ENCODE measurements around the gene EHD1. TPM values are rescaled to one million over a fixed set of nuclear protein-coding genes. Genes with fewer than 3 reads are reported as not detected.

The EHD1 gene
- total and polyA plus RNA-seq, 9 of the 15 experiments (the other 6 are each of a cell fraction or from before 2014, with no cell fraction given) = 0.46 to 65.0 (median 16.4) TPM

- Histone ChIP-seq H4K20me1 (replicated peaks; ENCODE audit: control insufficient read depth, insufficient read depth, low read length) (peaks cover 8% of the 10 kb centered on the region; the same call in 1 of the 2 replicates), H3K27me3 (ENCODE audit: control insufficient read depth in 2 of 2, insufficient read depth in 2 of 2, low read length in 2 of 2) (no peaks in the 10 kb centered on the region), H3K4me3 (no peak overlapping the region), H3K9ac (ENCODE audit: insufficient read depth in 1 of 2, low read depth in 2 of 2, low read length in 2 of 2) (peak overlapping the region in 1 of 2 experiments; percentile 86; a peak in 2 of 4 replicates), H3K36me3 (ENCODE audit: control insufficient read depth, insufficient read depth, low read length) (peaks cover 32% of the 10 kb centered on the region; the same call in 2 of the 3 replicates), H3K9me1 (ENCODE audit: control insufficient read depth, insufficient read depth, low read length) (peaks cover 3% of the 10 kb centered on the region), H3K9me3 (replicated peaks; ENCODE audit: control insufficient read depth, insufficient read depth, low read depth, low read length) (no peaks in the 10 kb centered on the region), H2AFZ (ENCODE audit: low read depth, low read length) (no peak overlapping the region), H3K4me1 (replicated peaks in 1 of 2; ENCODE audit: control insufficient read depth in 2 of 2, insufficient read depth in 2 of 2, low read length in 2 of 2) (peaks cover 29 to 55% of the 10 kb centered on the region in 2 experiments), H3K79me2 (ENCODE audit: control insufficient read depth, insufficient read depth, low read length) (peaks cover 87% of the 10 kb centered on the region), H3K27ac (ENCODE audit: extremely low read depth, low read depth, low read length) (peak overlapping the region; percentile 39; the same call in 2 of the 3 replicates), H3K4me2 (ENCODE audit: insufficient read depth, low read length) (no peak overlapping the region)
- POLR2A ChIA-PET = interaction anchor here (0.6 to 9.6 kb wide), 8 partner anchors 10 to 634 kb away, joined by 3 to 109 read pairs (median 5); partner anchors contain the start of genes EHD1 and MALAT1
- no TSS peak for BruUV-seq (replicated peaks)
- in situ Hi-C loops (cut with MboI) (no loop called here), intact Hi-C loops (cut with micrococcal nuclease) (no loop called here)
- ATAC-seq (no peak), DNase-seq (ENCODE audit: extremely low read depth in 1 of 4, low spot score in 3 of 4) (no peak), FAIRE-seq (peak; percentile 46)
- CTCF ChIA-PET (ENCODE audit: low intra/inter-chr PET ratio) = interaction anchor here (0.6 kb wide), 1 partner anchor 59 kb away, joined by 4 read pairs; the partner anchor contains the start of gene PPP2R5B
- 80% methylated on average over 15 of the region's 15 CpGs for WGBS (ENCODE audit: insufficient coverage, low coverage, missing lambda C conversion rate)
- no peak for TF ChIP-seq HDGF (IDR thresholded peaks at IDR 0.05)
- TF ChIP-seq GATAD2A (IDR thresholded peaks at IDR 0.05) = no peak
- no peak for TF ChIP-seq SIX5 (IDR thresholded peaks at IDR 0.05; ENCODE audit: borderline replicate concordance in 1 of 2, insufficient read depth in 1 of 2, low read depth in 1 of 2, low read length in 2 of 2)
- TF ChIP-seq SAP30 (IDR thresholded peaks at IDR 0.05; ENCODE audit: borderline replicate concordance, insufficient read depth, low read depth, low read length, poor library complexity, severe bottlenecking) = no peak
- TF ChIP-seq PHF21A (IDR thresholded peaks at IDR 0.05; ENCODE audit: borderline replicate concordance, low read depth) = no peak
- TF ChIP-seq, protein P1, sequence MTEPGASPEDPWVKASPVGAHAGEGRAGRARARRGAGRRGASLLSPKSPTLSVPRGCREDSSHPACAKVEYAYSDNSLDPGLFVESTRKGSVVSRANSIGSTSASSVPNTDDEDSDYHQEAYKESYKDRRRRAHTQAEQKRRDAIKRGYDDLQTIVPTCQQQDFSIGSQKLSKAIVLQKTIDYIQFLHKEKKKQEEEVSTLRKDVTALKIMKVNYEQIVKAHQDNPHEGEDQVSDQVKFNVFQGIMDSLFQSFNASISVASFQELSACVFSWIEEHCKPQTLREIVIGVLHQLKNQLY (CRISPR knock-in tag; conservative IDR thresholded peaks at IDR 0.05) = no peak
- TF ChIP-seq ZNF316 (IDR thresholded peaks at IDR 0.05) = no peak
- no peak for TF ChIP-seq TBL1XR1 (IDR thresholded peaks at IDR 0.05; ENCODE audit: low read length in 2 of 2)
- TF ChIP-seq, protein P2, sequence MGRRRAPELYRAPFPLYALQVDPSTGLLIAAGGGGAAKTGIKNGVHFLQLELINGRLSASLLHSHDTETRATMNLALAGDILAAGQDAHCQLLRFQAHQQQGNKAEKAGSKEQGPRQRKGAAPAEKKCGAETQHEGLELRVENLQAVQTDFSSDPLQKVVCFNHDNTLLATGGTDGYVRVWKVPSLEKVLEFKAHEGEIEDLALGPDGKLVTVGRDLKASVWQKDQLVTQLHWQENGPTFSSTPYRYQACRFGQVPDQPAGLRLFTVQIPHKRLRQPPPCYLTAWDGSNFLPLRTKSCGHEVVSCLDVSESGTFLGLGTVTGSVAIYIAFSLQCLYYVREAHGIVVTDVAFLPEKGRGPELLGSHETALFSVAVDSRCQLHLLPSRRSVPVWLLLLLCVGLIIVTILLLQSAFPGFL (CRISPR knock-in tag; IDR thresholded peaks at IDR 0.05) = no peak
- peak; percentile 73; the same call in 1 of the 2 replicates for TF ChIP-seq ZNF764 (CRISPR knock-in tag; IDR thresholded peaks at IDR 0.05; ENCODE audit: low read depth)
- TF ChIP-seq XRCC3 (IDR thresholded peaks at IDR 0.05) = no peak
- TF ChIP-seq, protein P3, sequence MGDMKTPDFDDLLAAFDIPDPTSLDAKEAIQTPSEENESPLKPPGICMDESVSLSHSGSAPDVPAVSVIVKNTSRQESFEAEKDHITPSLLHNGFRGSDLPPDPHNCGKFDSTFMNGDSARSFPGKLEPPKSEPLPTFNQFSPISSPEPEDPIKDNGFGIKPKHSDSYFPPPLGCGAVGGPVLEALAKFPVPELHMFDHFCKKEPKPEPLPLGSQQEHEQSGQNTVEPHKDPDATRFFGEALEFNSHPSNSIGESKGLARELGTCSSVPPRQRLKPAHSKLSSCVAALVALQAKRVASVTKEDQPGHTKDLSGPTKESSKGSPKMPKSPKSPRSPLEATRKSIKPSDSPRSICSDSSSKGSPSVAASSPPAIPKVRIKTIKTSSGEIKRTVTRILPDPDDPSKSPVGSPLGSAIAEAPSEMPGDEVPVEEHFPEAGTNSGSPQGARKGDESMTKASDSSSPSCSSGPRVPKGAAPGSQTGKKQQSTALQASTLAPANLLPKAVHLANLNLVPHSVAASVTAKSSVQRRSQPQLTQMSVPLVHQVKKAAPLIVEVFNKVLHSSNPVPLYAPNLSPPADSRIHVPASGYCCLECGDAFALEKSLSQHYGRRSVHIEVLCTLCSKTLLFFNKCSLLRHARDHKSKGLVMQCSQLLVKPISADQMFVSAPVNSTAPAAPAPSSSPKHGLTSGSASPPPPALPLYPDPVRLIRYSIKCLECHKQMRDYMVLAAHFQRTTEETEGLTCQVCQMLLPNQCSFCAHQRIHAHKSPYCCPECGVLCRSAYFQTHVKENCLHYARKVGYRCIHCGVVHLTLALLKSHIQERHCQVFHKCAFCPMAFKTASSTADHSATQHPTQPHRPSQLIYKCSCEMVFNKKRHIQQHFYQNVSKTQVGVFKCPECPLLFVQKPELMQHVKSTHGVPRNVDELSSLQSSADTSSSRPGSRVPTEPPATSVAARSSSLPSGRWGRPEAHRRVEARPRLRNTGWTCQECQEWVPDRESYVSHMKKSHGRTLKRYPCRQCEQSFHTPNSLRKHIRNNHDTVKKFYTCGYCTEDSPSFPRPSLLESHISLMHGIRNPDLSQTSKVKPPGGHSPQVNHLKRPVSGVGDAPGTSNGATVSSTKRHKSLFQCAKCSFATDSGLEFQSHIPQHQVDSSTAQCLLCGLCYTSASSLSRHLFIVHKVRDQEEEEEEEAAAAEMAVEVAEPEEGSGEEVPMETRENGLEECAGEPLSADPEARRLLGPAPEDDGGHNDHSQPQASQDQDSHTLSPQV (IDR thresholded peaks at IDR 0.05) = 0 out of 2 replicates have a peak, but pooled peaks have one; percentile 7
Measured at GRCh38 chr11:64865286-64866172, 12.9 kb downstream of the EHD1 start.

Measured in K562 (cell line).